CD14-positive monocyte (primary cell): ENCODE results near the gene POLR1D. TPM values are rescaled to one million over a fixed set of nuclear protein-coding genes. Genes with fewer than 3 reads are reported as not detected.

Experiments
- DNase-seq, 3 donors: peaks; one replicate each; pipeline ENCODE4 v3.0.0-alpha.2; 2011 to 2022
- H2AFZ ChIP-seq: 2 replicates; pipeline ENCODE4 v1.6.0; 2012; ENCODE audit warnings: mild to moderate bottlenecking, low read depth, low read length, inconsistent platforms; ENCODE audit not compliant: insufficient read depth, poor library complexity, severe bottlenecking
- H3K27ac ChIP-seq, 2 donors: 1 replicate in 1 of 2; 2 replicates in 1 of 2; pipeline ENCODE4 v1.5.1; 2012 to 2013; ENCODE audit warnings: low read length in 2 of 2, control low read depth in 1 of 2, inconsistent platforms in 1 of 2, low read depth in 1 of 2, mild to moderate bottlenecking in 1 of 2
- H3K27me3 ChIP-seq, 2 donors: one replicate each; pipeline versions ENCODE4 v1.6.0 to v1.6.1; 2011 to 2013; ENCODE audit warnings: low read length in 2 of 2; ENCODE audit not compliant: control insufficient read depth in 2 of 2, insufficient read depth in 2 of 2
- H3K36me3 ChIP-seq, 2 donors: replicated peaks in 1 of 2; 1 replicate in 1 of 2; 2 replicates in 1 of 2; pipeline versions ENCODE4 v1.5.1 to v1.6.1; 2012 to 2013; ENCODE audit warnings: low read length in 2 of 2, control low read depth in 1 of 2, inconsistent platforms in 1 of 2, mild to moderate bottlenecking in 1 of 2; ENCODE audit not compliant: insufficient read depth in 2 of 2, control insufficient read depth in 1 of 2
- H3K4me1 ChIP-seq, 2 donors: 1 replicate in 1 of 2; 2 replicates in 1 of 2; pipeline versions ENCODE4 v1.5.1 to v1.6.1; 2012 to 2013; ENCODE audit warnings: low read length in 2 of 2, control low read depth in 1 of 2, inconsistent platforms in 1 of 2, mild to moderate bottlenecking in 1 of 2, moderate library complexity in 1 of 2; ENCODE audit not compliant: insufficient read depth in 2 of 2, control insufficient read depth in 1 of 2
- H3K4me2 ChIP-seq: replicated peaks from 2 replicates; pipeline ENCODE3; 2012; ENCODE audit warnings: low read length, moderate library complexity, mild to moderate bottlenecking; ENCODE audit not compliant: poor library complexity, severe bottlenecking; ENCODE audit errors: extremely low read depth
- H3K4me3 ChIP-seq, 3 experiments: fragments of 200-600 bp in 1 of 3; sonication (generic) in 1 of 3; replicated peaks in 1 of 3; 1 replicate in 2 of 3; 2 replicates in 1 of 3; pipeline ENCODE4 v1.5.1; 2011 to 2013; ENCODE audit warnings: low read length in 3 of 3, mild to moderate bottlenecking in 3 of 3, control low read depth in 2 of 3, low read depth in 2 of 3, inconsistent platforms in 1 of 3, moderate library complexity in 1 of 3
- H3K79me2 ChIP-seq: 2 replicates; pipeline ENCODE4 v1.6.0; 2012; ENCODE audit warnings: mild to moderate bottlenecking, control low read depth, inconsistent platforms, low read length, moderate library complexity; ENCODE audit not compliant: insufficient read depth
- H3K9ac ChIP-seq: 2 replicates; pipeline ENCODE4 v1.6.0; 2017; ENCODE audit warnings: low read length, mild to moderate bottlenecking; ENCODE audit not compliant: insufficient read depth, poor library complexity, severe bottlenecking
- H3K9me3 ChIP-seq, 2 donors: replicated peaks in 1 of 2; 1 replicate in 1 of 2; 2 replicates in 1 of 2; pipeline versions ENCODE4 v1.5.1 to v1.6.1; 2012 to 2013; ENCODE audit warnings: low read length in 2 of 2, control low read depth in 1 of 2; ENCODE audit not compliant: control insufficient read depth in 1 of 2, insufficient read depth in 1 of 2
- H4K20me1 ChIP-seq: 2 replicates; pipeline ENCODE4 v1.6.0; 2012; ENCODE audit warnings: mild to moderate bottlenecking, low read length, control low read depth, moderate library complexity; ENCODE audit not compliant: insufficient read depth
- H3K27ac Mint-ChIP-seq, 7 donors: one replicate each; pipeline ENCODE4 v1.8.0; 2020; ENCODE audit warnings: mild to moderate bottlenecking in 7 of 7, mixed read lengths in 7 of 7, moderate library complexity in 6 of 7, inconsistent platforms in 2 of 7
- H3K27me3 Mint-ChIP-seq, 3 donors: one replicate each; pipeline ENCODE4 v1.8.0; 2021 to 2022; ENCODE audit warnings: low read depth in 3 of 3, mild to moderate bottlenecking in 3 of 3, mixed read lengths in 3 of 3, moderate library complexity in 3 of 3, inconsistent platforms in 1 of 3
- H3K36me3 Mint-ChIP-seq, 2 donors: one replicate each; pipeline ENCODE4 v1.8.0; 2020; ENCODE audit warnings: mixed read lengths in 2 of 2, inconsistent platforms in 1 of 2, mild to moderate bottlenecking in 1 of 2
- H3K4me1 Mint-ChIP-seq: one replicate; pipeline ENCODE4 v1.8.0; 2020; ENCODE audit warnings: mild to moderate bottlenecking, mixed read lengths
- H3K4me3 Mint-ChIP-seq, 2 donors: one replicate each; pipeline ENCODE4 v1.8.0; 2020; ENCODE audit warnings: mild to moderate bottlenecking in 2 of 2, mixed read lengths in 2 of 2, moderate library complexity in 1 of 2
- H3K9me3 Mint-ChIP-seq, 7 donors: one replicate each; pipeline ENCODE4 v1.8.0; 2020 to 2022; ENCODE audit warnings: mixed read lengths in 7 of 7, mild to moderate bottlenecking in 6 of 7, moderate library complexity in 6 of 7, inconsistent platforms in 2 of 7
- WGBS: methylation state at CpG from one replicate; pipeline ENCODE4 v1.1.5; 2013; ENCODE audit warnings: missing lambda C conversion rate; ENCODE audit not compliant: insufficient coverage; 5-methylcytosine and 5-hydroxymethylcytosine counted together
- intact Hi-C, 2 donors: fragments of 100-400 bp; cut with micrococcal nuclease; formaldehyde crosslinking; loops; one replicate each; pipeline versions ENCODE4 v1.15.0 to v1.15.1; 2023
- polyA plus RNA-seq, 3 donors: library from polyadenylated mRNA; depleted of rRNA in 1 of 3; unstranded in 2 of 3; stranded (reverse) in 1 of 3; fragments of 300-500 nt in 2 of 3; fragments of >200 nt in 1 of 3; fragmentation: Illumina TruSeq in 2 of 3; gene quantifications; 1 replicate in 2 of 3; 2 replicates in 1 of 3; pipeline ENCODE4 v1.2.3, GENCODE V29; 2012 to 2021
- TF ChIP-seq, protein P1 (sequence below): fragments of 200-600 bp; IDR thresholded peaks from one replicate; pipeline ENCODE4 v1.8.0; 2022; ENCODE audit warnings: antibody characterized with exemption, mild to moderate bottlenecking

POLR1D gene
- polyA plus RNA-seq, 3 donors, result 122 to 146 (median 139) TPM

DNA sequence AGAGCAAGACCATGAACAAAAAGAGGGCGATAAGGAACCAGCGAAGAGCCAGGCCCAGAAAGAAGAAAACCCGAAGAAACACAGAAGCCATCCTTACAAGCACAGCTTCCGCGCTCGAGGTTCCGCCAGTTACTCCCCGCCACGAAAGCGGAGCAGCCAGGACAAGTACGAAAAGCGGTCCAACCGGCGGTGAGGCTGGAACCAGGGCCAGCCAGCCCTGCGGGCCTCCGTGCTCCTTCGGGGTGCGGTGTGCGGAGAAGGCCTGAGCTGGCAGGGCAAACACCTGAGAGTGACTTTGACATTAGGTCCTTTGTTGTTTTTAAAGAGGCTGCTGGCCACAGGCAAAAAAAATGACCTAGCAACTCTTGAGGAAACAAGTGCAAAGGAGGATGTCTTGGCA lies 44.1 kb downstream of the POLR1D start:
- Histone ChIP-seq H3K4me2 (no peak overlapping the region), H4K20me1 (peaks cover 22% of the 10 kb centered on the region), H2AFZ (no peak overlapping the region), H3K79me2 (no peaks in the 10 kb centered on the region), H3K9ac (no peak overlapping the region), H3K4me3 (no peak overlapping the region), H3K9me3 (no peaks in the 10 kb centered on the region), H3K4me1 (no peaks in the 10 kb centered on the region), H3K36me3 (peaks cover 15 to 38% of the 10 kb centered on the region in 2 donors), H3K27ac (no peak overlapping the region), H3K27me3 (no peaks in the 10 kb centered on the region)
- peak overlapping the region in 1 of 7 donors; percentile 17 for H3K27ac Mint-ChIP-seq
- no peaks in the 10 kb centered on the region for H3K27me3 Mint-ChIP-seq
- intact Hi-C loops, result no loop called here
- WGBS, result 96% methylated on average over 18 of the region's 19 CpGs
- H3K36me3 Mint-ChIP-seq, result peaks cover 20 to 23% of the 10 kb centered on the region in 2 donors
- no peak for DNase-seq
- H3K4me3 Mint-ChIP-seq, result no peak overlapping the region
- H3K4me1 Mint-ChIP-seq, result no peaks in the 10 kb centered on the region
- H3K9me3 Mint-ChIP-seq, result no peaks in the 10 kb centered on the region
- TF ChIP-seq, protein P1, sequence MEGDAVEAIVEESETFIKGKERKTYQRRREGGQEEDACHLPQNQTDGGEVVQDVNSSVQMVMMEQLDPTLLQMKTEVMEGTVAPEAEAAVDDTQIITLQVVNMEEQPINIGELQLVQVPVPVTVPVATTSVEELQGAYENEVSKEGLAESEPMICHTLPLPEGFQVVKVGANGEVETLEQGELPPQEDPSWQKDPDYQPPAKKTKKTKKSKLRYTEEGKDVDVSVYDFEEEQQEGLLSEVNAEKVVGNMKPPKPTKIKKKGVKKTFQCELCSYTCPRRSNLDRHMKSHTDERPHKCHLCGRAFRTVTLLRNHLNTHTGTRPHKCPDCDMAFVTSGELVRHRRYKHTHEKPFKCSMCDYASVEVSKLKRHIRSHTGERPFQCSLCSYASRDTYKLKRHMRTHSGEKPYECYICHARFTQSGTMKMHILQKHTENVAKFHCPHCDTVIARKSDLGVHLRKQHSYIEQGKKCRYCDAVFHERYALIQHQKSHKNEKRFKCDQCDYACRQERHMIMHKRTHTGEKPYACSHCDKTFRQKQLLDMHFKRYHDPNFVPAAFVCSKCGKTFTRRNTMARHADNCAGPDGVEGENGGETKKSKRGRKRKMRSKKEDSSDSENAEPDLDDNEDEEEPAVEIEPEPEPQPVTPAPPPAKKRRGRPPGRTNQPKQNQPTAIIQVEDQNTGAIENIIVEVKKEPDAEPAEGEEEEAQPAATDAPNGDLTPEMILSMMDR, result no peak

DNA sequence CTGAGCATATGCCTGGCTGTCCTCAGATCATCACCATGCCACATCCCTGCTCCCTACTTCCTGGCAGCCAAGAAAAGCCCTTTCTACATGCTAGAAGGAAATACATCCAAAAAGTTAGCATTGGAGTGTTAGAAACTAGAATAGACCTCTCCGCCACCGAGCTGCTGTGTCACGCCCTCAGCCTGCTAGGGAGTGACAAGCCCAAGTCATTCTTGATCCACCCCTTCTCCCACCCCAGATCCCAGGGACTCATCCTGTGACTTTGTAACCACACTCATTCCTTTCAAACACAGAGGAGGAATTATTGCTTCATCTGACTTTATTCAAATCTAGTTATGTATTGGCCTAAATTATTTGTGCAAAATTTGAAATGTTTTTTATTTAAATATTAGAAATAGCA lies 45.3 kb downstream of the POLR1D start:
- no CpG with 5 or more reads among the region's 3 CpGs for WGBS
- no peaks in the 10 kb centered on the region for H3K4me1 Mint-ChIP-seq
- peak overlapping the region in 3 of 7 donors; percentile 0 to 16 (median 2) for H3K27ac Mint-ChIP-seq
- H3K9ac ChIP-seq, result no peak overlapping the region
- DNase-seq, result no peak
- no peaks in the 10 kb centered on the region for H3K27me3 Mint-ChIP-seq
- no peaks in the 10 kb centered on the region for H3K27me3 ChIP-seq
- H3K36me3 ChIP-seq, result peaks cover 15 to 35% of the 10 kb centered on the region in 2 donors
- H3K36me3 Mint-ChIP-seq, result peaks cover 20 to 23% of the 10 kb centered on the region in 2 donors
- intact Hi-C loops, result no loop called here
- H3K79me2 ChIP-seq, result no peaks in the 10 kb centered on the region
- H3K27ac ChIP-seq, result no peak overlapping the region
- H3K4me1 ChIP-seq, result no peaks in the 10 kb centered on the region
- H3K9me3 Mint-ChIP-seq, result peaks cover 0 to 4% (median 3%) of the 10 kb centered on the region in 7 donors
- H3K4me3 Mint-ChIP-seq, result no peak overlapping the region
- TF ChIP-seq, protein P1, result no peak
- H3K4me2 ChIP-seq, result no peak overlapping the region
- H2AFZ ChIP-seq, result no peak overlapping the region
- H3K9me3 ChIP-seq, result no peaks in the 10 kb centered on the region
- H4K20me1 ChIP-seq, result peaks cover 16% of the 10 kb centered on the region
- no peak overlapping the region for H3K4me3 ChIP-seq
